ENCODE data around the gene STYXL1.
"Not testable (repeated sequence)": the region's sequence is repeated elsewhere in the genome, so short reads cannot be mapped to it uniquely, and the experiment has no call there.

Gene STYXL1

GRCh38 chr7:76023002-76023401, 24.8 kb downstream of the STYXL1 start:
- DNase-seq: no peak

- no peak for DNase-seq
Observed at GRCh38 chr7:76022026-76022780, 25.6 kb downstream of the STYXL1 start.

GRCh38 chr7:76020031-76020714, 27.6 kb downstream of the STYXL1 start:
- DNase-seq: peak; percentile 52

GRCh38 chr7:76018520-76018919, 29.3 kb downstream of the STYXL1 start:
- not testable (repeated sequence) for DNase-seq

GRCh38 chr7:76016191-76016947, 31.4 kb downstream of the STYXL1 start:
- no peak for DNase-seq

GRCh38 chr7:76011442-76011861, 36.3 kb downstream of the STYXL1 start:
- DNase-seq: no peak

- DNase-seq: no peak
Observed at GRCh38 chr7:76009672-76010600, 37.9 kb downstream of the STYXL1 start.

GRCh38 chr7:76008156-76008687, 39.6 kb downstream of the STYXL1 start:
- no peak for DNase-seq

GRCh38 chr7:76005004-76005403, 42.8 kb downstream of the STYXL1 start:
- not testable (repeated sequence) for DNase-seq

- no peak for DNase-seq
Observed at GRCh38 chr7:76003351-76003750, 44.4 kb downstream of the STYXL1 start.

- DNase-seq: no peak
Observed at GRCh38 chr7:76002822-76003221, 45.0 kb downstream of the STYXL1 start.

GRCh38 chr7:76002139-76002538, 45.7 kb downstream of the STYXL1 start:
- DNase-seq: no peak

GRCh38 chr7:76000566-76000965, 47.2 kb downstream of the STYXL1 start:
- DNase-seq: no peak

- DNase-seq: no peak
Observed at GRCh38 chr7:75998038-75998437, 49.8 kb downstream of the STYXL1 start.

GRCh38 chr7:75996476-75996875, 51.3 kb downstream of the STYXL1 start:
- no peak for DNase-seq

- no peak for DNase-seq
Observed at GRCh38 chr7:75995996-75996395, 51.8 kb downstream of the STYXL1 start.

GRCh38 chr7:75995052-75995471, 52.7 kb downstream of the STYXL1 start:
- no peak for DNase-seq

GRCh38 chr7:75994388-75995051, 53.3 kb downstream of the STYXL1 start, which contains the start of gene TMEM120A:
TMEM120A (minus strand) TSS chr7:75994595; CDS start chr7:75994570, 25 bp downstream.
- DNase-seq: peak; percentile 87

GRCh38 chr7:75993689-75994387, 54.0 kb downstream of the STYXL1 start:
- no peak for DNase-seq

GRCh38 chr7:75992083-75992755, 55.6 kb downstream of the STYXL1 start:
- DNase-seq: no peak

All from NCI-H2107 (cell line).